ENCODE results near the gene PPIL3.

Gene PPIL3

DNA sequence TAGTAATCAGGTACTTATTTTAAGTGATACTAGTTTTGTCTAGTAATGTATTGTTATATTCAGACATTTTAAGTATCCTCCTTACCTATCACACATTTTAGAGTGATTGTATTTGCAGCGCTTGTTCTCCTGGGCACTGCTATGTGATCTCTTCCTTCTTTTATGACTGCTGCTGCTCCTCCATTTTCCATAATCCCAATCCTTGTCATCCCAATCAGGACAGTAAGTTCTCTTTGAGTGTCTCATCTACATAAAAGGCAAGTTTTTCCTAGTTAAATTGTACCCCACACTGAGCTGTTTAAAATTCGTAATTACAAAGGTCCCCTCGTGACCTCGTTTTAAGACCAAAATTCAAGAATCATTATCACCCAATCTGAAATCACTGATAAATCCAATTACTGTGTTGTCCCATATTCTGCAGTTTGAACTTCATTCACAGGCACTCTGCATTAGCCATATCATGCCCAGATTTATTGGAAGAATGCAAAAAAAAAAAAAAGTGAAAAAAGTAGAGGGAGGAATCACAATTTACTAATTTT is 27.2 kb downstream of the PPIL3 start:
- no peak for DNase-seq (ENCODE audit: low read depth in 2 of 2)

DNA sequence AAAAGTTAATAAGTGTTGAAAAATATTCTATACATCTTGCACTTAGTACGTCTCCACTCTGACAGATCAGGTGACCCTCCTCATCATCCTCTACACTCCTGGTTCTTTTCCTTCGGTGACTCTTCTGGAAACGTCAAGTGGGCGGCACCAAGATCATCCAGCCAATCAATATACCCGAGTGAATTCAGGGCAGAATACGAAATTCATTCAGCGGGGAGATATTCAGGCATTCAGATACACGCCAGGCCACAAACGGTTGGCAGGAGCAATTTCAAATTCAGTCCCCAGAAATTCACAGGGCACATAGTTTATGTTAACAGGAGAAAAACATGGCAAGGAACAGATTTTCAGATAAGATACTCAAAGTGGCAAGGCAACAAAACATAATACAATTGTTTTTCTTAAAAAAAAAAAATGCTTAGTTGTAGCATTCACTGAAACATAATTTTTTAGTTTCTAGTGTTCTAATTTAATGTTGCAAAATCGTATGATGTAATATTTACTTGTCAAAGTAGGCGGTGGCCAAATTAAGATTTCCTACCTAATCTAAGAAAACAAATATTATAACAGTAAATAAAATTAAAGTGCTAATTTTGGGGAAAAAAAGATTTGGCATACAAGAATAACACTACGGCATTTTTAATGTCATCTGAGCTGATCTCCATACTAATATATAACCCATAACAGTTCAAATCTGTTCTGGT is 28.6 kb downstream of the PPIL3 start:
- no peak for DNase-seq (ENCODE audit: low read depth in 2 of 2)

DNA sequence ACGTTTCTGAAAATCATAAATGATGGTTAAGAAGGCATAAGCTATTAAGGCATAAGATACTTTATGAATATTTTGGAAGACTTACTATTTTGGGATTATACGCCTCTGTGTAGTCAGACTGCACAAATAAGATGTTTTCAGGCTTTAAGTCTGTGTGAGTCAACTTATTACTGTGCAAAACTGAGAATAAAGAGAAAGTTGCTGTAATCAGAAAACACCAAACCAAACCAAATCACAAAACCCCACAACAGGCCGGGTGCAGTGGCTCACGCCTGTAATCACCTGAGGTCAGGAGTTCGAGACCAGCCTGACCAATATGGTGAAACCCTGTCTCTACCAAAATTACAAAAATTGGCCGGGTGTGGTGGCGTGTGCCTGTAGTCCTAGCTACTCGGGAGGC is 32.1 kb downstream of the PPIL3 start:
- DNase-seq (ENCODE audit: low read depth in 2 of 2), result no peak

DNA sequence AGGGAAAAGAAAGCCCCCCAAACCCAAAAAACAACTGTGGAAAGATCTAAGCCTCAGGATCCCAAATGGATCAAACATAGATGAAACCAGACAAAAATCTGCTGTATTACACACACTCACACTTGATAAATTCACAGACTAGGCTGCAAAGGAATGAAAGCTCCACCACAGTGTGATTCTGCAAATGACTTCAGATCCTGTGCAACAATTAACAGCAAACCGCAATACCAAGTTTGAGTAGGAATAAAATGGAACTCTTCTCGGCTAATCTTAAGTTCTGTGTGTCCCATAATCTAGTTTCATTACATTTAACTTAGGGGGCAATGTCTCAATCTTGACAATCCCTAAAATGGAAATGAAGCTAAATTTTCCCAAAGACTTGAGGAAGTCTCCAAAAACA is 36.3 kb downstream of the PPIL3 start:
- no peak for DNase-seq (ENCODE audit: low read depth in 2 of 2)

DNA sequence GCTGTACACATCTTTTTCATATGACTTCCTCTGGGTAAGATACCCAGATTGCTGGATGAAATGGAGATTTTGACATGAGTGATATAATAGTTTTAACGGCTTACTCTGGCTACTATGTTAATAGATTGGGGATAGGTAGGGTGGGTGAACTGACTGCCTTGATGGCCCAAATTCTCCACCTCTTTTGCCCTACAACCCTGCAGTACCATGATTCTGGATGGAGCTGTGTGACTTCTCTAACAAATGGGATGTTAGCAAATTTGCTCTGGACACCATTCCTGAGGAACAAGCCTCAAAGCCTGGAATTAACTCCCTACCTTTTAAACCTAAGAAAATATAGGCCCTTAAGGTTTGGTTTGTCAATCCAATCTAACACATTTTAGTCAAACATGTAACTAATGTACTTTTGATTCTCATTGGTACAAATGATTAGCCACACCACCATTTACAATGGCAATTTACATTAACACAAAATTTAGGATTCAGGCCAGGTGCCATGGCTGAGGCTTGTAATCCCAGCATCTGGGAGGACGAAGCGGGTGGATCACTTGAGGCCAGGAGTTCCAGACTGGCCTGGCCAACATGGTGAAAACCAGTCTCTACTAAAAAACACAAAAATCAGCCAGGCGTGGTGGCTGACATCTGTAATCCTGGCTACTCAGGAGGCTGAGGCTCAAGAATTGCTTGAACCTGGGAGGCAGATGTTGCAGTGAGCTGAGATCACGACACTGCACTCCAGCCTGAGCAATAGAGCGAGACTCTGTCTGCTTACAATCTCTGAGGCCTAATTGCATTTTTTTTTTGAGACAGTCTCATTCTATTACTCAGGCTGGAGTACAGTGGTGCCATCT is 37.3 kb downstream of the PPIL3 start:
- no peak for DNase-seq (ENCODE audit: low read depth in 2 of 2)

DNA sequence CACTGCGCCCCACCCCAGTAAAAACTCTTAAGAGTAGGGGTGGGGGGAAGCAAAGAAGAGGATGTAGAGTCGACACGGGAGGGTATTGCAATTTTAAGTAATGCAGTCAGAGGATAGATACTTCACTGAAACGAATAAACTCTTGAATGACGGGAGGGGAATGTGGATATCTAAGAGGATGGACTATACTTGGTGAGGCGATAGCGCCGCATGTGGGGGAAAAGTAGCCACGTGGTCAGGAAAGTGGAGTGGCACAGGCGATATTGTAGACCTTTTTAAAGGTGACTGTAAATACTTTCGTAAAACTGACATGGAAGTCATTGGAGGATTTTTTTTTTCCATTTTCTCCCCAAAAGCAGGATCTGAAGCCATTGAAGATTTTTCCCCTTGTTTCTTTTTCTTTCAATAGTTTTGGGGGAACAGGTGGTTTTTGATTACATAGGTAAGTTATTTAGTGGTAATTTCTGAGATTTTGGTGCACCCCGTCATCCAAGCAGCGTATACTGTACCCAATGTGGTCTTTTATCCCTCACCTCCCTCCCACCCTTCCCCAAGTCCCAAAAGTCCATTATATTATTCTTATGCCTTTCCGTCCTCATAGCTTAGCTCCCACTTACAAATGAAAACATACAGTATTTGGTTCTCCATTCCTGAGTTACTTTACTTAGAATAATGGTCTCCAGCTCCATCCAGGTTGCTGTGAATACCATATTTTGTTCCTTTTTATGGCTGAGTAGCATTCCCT is 38.2 kb downstream of the PPIL3 start:
- DNase-seq (ENCODE audit: low read depth in 2 of 2), result no peak

DNA sequence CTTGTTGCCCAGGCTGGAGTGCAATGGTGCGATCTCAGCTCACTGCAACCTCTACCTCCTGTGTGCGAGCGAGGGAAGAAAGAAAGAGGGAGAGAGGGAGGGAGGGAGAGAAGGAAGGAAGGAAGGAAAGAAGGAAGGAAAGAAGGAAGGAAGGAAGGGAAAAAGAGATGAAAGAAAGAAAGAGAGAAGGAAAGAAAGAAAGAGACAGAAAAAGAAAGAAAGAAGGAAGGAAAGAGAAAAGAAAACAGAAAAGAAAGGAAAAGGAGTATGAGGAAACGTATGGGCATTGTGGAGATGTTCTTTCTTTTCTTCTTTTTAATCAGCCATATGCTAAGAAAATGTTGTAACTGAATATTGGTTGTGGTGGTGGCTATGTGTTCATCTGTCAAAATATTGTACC is 40.9 kb downstream of the PPIL3 start:
- no peak for DNase-seq (ENCODE audit: low read depth in 2 of 2)

DNA sequence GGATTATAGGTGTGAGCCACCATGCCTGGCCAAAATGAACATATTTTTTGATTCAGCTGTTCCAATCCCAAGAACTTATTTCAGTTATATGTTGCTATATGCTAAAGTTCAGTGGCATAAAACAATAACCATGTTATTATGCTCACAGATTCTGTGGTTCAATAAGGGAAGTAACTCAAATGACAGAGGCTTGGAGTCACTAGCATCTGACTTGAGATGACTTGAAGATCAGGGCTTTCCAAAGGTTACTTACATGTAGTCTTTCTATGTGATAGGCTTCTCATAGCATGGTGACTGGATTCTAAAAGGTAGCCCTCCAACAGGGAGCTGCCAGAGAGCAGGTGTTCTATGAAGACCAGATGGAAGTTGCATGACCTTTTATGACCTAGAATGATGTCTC is 41.6 kb downstream of the PPIL3 start:
- DNase-seq (ENCODE audit: low read depth in 2 of 2), result no peak

DNA sequence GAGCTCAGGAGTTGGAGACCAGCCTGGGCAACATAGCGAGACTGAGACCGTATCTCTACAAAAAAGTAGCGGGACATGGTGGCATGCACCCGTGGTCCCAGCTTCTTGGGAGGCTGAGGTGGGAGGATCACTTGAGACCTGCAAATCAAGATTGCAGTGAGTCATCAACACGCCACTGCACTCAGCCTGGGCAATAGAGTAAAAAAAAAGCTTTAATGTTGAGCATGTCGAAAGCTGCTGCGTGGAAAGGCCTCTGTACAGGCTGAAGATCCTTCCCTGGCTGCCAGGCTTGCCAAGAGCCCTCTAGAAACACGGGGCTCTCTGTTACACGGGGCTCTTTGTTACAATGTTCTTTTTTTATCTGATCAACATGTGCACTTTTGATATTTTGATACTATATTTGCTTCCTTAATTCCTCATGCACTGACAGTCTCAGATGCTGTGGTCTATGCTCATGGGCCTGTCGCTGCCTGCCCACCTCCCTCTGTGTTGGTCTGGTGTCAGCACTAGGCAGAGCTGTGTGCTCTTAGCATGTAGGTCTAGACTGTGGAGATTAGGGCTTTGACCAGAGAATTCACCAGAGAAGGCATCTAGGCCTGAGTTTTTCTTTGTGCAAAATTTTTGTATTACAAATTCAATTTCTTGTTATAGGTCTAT is 43.1 kb downstream of the PPIL3 start:
- no peak for DNase-seq (ENCODE audit: low read depth in 2 of 2)

DNA sequence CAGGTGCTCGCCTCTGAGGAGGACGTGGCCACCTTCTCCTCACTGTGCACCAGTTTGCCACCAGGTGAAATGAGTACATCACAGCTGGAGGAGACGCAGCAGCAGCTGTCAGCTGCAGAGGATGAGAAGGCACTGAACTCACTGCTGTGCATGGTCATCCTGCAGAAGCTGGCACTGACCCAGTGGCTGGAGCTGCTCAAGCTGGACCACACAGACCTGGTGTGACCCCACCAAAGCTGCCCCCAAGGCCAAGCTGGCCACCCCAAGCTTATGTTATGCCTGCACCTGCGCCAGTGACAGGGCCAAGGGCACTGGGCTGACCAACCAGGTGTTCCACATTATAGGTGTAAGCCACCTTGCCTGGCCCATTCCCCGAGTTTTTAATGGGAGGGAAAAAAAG is 43.7 kb downstream of the PPIL3 start:
- DNase-seq (ENCODE audit: low read depth in 2 of 2), result no peak

DNA sequence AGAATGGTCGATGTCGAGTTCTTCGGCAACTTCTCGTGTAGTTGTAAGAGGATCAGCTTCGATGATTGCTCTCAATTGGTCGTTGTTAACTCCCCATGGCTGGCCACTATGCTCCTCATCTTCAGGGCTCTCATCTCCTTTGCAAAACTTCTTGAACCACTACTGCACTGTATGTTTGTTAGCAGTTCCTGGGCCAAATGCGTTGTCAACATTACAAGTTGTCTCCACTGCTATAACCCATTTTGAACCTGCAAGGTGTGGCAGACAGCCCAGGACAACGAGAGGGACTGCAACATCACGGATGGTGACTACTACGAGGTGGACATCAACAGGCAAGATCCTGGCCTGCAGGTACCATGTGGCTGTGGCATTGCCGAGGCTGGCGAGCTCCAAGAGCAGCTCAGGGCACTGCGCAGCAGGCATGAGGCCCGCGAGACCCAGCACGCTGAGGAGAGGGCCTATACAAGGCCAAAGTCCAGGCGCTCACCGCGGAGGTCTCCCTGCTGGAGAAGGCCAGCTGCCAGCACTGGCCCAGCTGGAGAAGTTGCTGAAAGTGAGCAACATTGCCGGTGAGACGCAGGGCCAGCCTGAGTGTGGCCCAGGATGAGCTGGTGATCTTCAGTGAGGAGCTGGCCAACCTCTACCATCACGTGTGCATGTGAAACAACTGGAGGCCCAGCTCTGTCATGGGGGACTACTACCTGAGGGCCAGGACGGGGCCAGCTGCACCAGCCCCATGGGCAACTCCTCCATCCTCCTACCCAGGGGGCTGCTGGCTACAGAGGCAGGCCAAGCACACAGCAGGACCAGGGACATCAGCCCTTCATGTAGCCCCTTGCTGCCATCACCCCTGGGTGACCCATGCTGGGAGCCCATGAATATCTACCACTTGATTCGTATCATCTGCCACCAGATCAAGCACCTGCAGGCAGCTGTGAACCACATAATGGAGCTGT is 44.6 kb downstream of the PPIL3 start:
- no peak for DNase-seq (ENCODE audit: low read depth in 2 of 2)

DNA sequence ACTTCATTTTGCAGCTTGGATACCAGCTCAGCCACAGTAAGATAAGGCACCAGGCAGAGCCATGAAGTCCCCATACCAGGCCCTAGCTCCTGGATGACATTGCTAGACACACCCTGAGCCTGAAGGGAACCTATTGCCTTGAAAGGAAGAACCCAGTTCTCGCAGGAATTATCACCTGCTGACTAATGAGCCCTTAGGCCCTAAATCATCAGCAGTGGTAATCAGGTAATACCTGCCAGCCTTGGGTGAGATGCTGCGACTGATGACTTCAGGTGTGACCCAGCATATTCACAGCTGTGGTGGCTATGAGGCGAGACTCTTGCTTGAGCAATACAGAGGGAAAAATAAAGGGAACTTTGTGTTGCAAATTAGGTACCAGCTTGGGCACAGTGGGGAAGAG is 49.4 kb downstream of the PPIL3 start:
- DNase-seq (ENCODE audit: low read depth in 2 of 2), result no peak

DNA sequence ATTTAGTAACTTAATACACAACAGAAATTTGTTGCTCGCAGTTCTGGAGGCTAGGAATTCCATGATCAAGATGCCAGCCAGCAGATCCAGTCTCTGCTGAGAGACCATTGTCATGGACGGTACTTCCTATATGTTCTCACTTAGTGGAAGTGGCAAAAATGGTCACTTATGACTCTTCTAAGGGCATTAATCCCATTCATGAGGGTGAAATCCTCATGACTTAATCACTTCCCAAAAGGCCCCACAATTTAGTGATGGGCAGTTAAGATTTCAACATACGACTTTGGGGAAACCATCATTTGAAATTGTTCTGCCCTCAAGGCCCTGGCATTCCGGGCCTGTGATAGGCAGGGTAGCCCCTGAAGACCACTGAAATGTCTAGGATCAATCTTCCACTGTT is 54.2 kb downstream of the PPIL3 start:
- no peak for DNase-seq (ENCODE audit: low read depth in 2 of 2)

DNA sequence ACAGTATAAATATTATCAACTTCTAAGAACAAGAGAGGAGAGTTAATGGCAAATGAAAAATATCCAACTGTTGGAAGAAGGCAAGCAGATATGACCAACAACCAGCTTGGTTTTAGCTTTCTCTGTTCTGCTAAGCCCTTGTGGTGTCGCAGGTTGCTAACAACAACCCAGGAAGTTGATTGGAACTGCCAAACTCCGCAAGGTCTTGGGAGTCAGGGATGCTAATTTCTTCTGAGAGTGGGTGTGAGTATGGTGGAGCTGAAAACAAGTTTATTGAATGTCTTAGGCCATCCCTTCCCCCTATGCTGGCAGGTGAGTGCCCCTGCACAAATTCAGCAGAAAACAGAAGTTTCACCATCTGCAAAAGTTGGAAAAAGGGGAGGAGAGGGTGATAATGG is 59.6 kb downstream of the PPIL3 start:
- DNase-seq (ENCODE audit: low read depth in 2 of 2), result no peak

DNA sequence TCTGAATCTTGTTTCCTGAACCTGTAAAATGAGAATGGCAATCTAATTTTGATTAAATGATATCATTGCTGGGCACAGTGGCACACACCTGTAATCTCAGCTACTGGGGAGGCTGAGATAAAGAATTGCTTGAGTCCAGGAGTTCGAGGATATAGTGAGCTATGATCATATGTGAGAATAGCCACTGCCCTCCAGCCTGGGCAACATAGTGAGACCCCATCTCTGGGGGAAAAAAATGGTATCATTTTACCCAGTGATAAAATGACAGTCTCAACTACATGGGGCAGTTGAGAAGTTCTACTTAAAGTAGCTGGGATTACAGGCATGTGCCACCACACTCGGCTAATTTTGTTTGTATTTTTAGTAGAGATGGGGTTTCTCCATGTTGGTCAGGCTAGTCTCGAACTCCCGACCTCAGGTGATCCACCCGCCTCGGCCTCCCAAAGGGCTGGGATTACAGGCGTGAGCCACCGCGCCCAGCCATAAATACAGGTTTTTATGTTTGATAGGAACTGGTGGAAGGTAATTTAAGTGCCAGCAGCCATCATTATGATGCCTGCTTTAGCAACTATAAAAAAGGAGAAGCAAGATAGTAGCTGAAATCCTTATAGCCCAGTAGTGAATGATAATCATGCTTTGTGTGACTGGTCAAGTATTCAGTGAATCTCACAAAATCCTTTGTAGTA is 60.2 kb downstream of the PPIL3 start:
- DNase-seq (ENCODE audit: low read depth in 2 of 2), result no peak

DNA sequence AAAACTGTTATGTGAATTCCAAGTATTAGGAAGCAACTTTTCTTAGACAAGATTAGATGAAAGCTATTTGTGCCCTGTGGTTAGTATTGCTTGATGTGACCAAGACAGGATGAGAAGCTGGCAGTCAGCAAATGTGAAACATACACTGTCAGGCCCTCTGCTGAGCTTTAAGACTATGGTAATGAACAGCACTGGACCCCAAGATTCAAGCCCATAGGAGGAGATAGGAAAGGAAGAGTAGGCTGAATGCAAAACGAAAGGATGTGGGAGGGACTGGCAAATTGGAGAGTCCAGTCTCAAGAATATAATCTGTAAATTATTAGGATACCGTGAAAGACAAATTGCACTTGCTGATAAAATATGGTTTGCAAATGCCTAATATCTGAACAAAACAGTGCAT is 60.8 kb downstream of the PPIL3 start:
- DNase-seq (ENCODE audit: low read depth in 2 of 2), result no peak

DNA sequence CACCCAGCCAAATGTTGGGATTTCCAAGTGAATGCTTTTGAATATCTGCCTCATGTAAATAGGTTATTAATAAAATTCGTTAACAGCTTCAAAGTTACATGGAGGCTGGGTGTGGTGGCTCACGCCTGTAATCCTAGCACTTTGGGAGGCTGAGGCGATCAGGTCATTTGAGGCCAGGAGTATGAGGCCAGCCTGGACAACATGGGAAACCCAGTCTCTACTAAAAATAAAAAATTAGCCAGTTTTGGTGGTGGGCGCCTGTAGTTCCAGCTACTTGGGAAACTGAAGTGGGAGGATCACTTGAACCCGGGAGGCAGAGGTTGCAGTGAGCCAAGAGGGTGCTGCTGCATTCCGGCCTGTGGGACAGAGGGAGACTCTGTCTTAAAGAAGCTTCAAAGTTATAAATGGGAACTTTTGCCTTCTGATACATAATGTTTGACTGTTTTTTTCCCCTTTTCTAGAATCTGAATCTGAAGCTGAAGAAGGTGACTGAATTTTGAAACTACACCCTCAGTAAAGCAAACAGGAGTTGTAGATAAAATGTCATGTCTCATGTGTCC is 67.1 kb downstream of the PPIL3 start:
- DNase-seq (ENCODE audit: low read depth in 2 of 2), result no peak

Measured in stimulated activated CD8-positive, alpha-beta memory T cell treated with anti-CD3 and anti-CD28 coated beads, Interleukin-15, amount 100 ng/mL, for 4 hours (primary cell).